Osteocyte (in vitro differentiated cells): ENCODE results near the gene NKAPD1. TPM values are rescaled to one million over a fixed set of nuclear protein-coding genes. Genes with fewer than 3 reads are reported as not detected.

Source experiments
- DNase-seq: peaks from one replicate; pipeline ENCODE4 v3.0.0; 2021; ENCODE audit warnings: mixed read lengths; ENCODE audit not compliant: unreplicated experiment; ENCODE audit errors: extremely low spot score
- H3K27ac Mint-ChIP-seq: one replicate; pipeline ENCODE4 v1.8.0; 2021; ENCODE audit warnings: mild to moderate bottlenecking, mixed read lengths; ENCODE audit not compliant: unreplicated experiment
- H3K27me3 Mint-ChIP-seq: one replicate; pipeline ENCODE4 v1.8.0; 2021; ENCODE audit warnings: mixed read lengths; ENCODE audit not compliant: unreplicated experiment
- H3K36me3 Mint-ChIP-seq: one replicate; pipeline ENCODE4 v1.8.0; 2021; ENCODE audit warnings: mixed read lengths; ENCODE audit not compliant: unreplicated experiment
- H3K4me1 Mint-ChIP-seq: one replicate; pipeline ENCODE4 v1.8.0; 2021; ENCODE audit warnings: mixed read lengths; ENCODE audit not compliant: unreplicated experiment
- H3K4me3 Mint-ChIP-seq: one replicate; pipeline ENCODE4 v1.8.0; 2021; ENCODE audit warnings: mild to moderate bottlenecking, moderate library complexity, mixed read lengths; ENCODE audit not compliant: unreplicated experiment
- H3K9me3 Mint-ChIP-seq: one replicate; pipeline ENCODE4 v1.8.0; 2021; ENCODE audit warnings: mixed read lengths; ENCODE audit not compliant: unreplicated experiment
- CTCF ChIP-seq: fragments of 200-600 bp; sonication (generic); IDR thresholded peaks from 2 replicates; pipeline ENCODE4 v1.5.0; 2021; ENCODE audit warnings: antibody characterized with exemption, mild to moderate bottlenecking, moderate library complexity
- total RNA-seq: library from RNA; stranded (reverse); gene quantifications from 2 replicates; pipeline ENCODE4 v1.2.1, GENCODE V29; 2021

The NKAPD1 gene
- total RNA-seq, 1 donor from 2014 or later: 23.1 TPM

- DNase-seq: no peak
- Mint-ChIP-seq H3K4me3 (no peak overlapping the region), H3K27ac (no peak overlapping the region), H3K4me1 (peaks cover 7% of the 10 kb centered on the region), H3K9me3 (peaks cover 6% of the 10 kb centered on the region), H3K36me3 (peaks cover 3% of the 10 kb centered on the region), H3K27me3 (no peaks in the 10 kb centered on the region)
- TF ChIP-seq CTCF: no peak
Observed at GRCh38 chr11:112115386-112115785, 41.3 kb downstream of the NKAPD1 start.

- TF ChIP-seq CTCF: no peak
- no peaks in the 10 kb centered on the region for H3K9me3 Mint-ChIP-seq
- H3K27me3 Mint-ChIP-seq: no peaks in the 10 kb centered on the region
- DNase-seq: no peak
- H3K27ac Mint-ChIP-seq: no peak overlapping the region
- peaks cover 3% of the 10 kb centered on the region for H3K36me3 Mint-ChIP-seq
- H3K4me1 Mint-ChIP-seq: peaks cover 10% of the 10 kb centered on the region
- no peak overlapping the region for H3K4me3 Mint-ChIP-seq
Observed at GRCh38 chr11:112118176-112118575, 44.1 kb downstream of the NKAPD1 start.

GRCh38 chr11:112121981-112122615 lies 48.0 kb downstream of the NKAPD1 start:
- peaks cover 6% of the 10 kb centered on the region for H3K4me1 Mint-ChIP-seq
- H3K4me3 Mint-ChIP-seq: no peak overlapping the region
- TF ChIP-seq CTCF: no peak
- H3K27ac Mint-ChIP-seq: no peak overlapping the region
- peak; percentile 36 for DNase-seq
- H3K36me3 Mint-ChIP-seq: no peaks in the 10 kb centered on the region
- H3K9me3 Mint-ChIP-seq: no peaks in the 10 kb centered on the region
- H3K27me3 Mint-ChIP-seq: no peaks in the 10 kb centered on the region

- Mint-ChIP-seq H3K4me3 (no peak overlapping the region), H3K36me3 (no peaks in the 10 kb centered on the region), H3K9me3 (no peaks in the 10 kb centered on the region), H3K27me3 (no peaks in the 10 kb centered on the region), H3K4me1 (peaks cover 7% of the 10 kb centered on the region), H3K27ac (no peak overlapping the region)
- TF ChIP-seq CTCF: no peak
- no peak for DNase-seq
Observed at GRCh38 chr11:112123129-112123528, 49.0 kb downstream of the NKAPD1 start.

- Mint-ChIP-seq H3K9me3 (no peaks in the 10 kb centered on the region), H3K4me3 (no peak overlapping the region), H3K27ac (no peak overlapping the region), H3K27me3 (no peaks in the 10 kb centered on the region), H3K4me1 (peaks cover 11% of the 10 kb centered on the region), H3K36me3 (no peaks in the 10 kb centered on the region)
- no peak for DNase-seq
- no peak for TF ChIP-seq CTCF
Observed at GRCh38 chr11:112127056-112127455, 53.0 kb downstream of the NKAPD1 start.
